ENCODE results near the gene MRPS27.
A peak's percentile ranks its signal among the peaks of the same experiment; 100 is the strongest.

Gene MRPS27

GRCh38 chr5:72286798-72287197 is 33.2 kb downstream of the MRPS27 start:
- no peak for DNase-seq

GRCh38 chr5:72285424-72285821 is 34.6 kb downstream of the MRPS27 start:
- DNase-seq: no peak

GRCh38 chr5:72284559-72285423 is 35.2 kb downstream of the MRPS27 start:
- no peak for DNase-seq

- no peak for DNase-seq
Observed at GRCh38 chr5:72283358-72283757, 36.7 kb downstream of the MRPS27 start.

- no peak for DNase-seq
Observed at GRCh38 chr5:72282878-72283277, 37.2 kb downstream of the MRPS27 start.

GRCh38 chr5:72281764-72282499 is 38.1 kb downstream of the MRPS27 start:
- no peak for DNase-seq

GRCh38 chr5:72281430-72281763 is 38.6 kb downstream of the MRPS27 start:
- DNase-seq: no peak

GRCh38 chr5:72280581-72281069 is 39.4 kb downstream of the MRPS27 start:
- DNase-seq: no peak

GRCh38 chr5:72276219-72276752 is 43.8 kb downstream of the MRPS27 start:
- DNase-seq: no peak

- no peak for DNase-seq
Observed at GRCh38 chr5:72273547-72273946, 46.5 kb downstream of the MRPS27 start.

GRCh38 chr5:72272398-72272797 is 47.6 kb downstream of the MRPS27 start:
- no peak for DNase-seq

GRCh38 chr5:72271702-72272101 is 48.3 kb downstream of the MRPS27 start:
- no peak for DNase-seq

- DNase-seq: no peak
Observed at GRCh38 chr5:72270037-72270436, 50.0 kb downstream of the MRPS27 start.

- DNase-seq: no peak
Observed at GRCh38 chr5:72269411-72269780, 50.6 kb downstream of the MRPS27 start.

- peak; percentile 38 for DNase-seq
Observed at GRCh38 chr5:72268753-72269410, 51.2 kb downstream of the MRPS27 start.

GRCh38 chr5:72268260-72268659 is 51.8 kb downstream of the MRPS27 start:
- no peak for DNase-seq

- no peak for DNase-seq
Observed at GRCh38 chr5:72267685-72268084, 52.4 kb downstream of the MRPS27 start.

- DNase-seq: no peak
Observed at GRCh38 chr5:72266862-72267261, 53.2 kb downstream of the MRPS27 start.

- no peak for DNase-seq
Observed at GRCh38 chr5:72265032-72265877, 54.8 kb downstream of the MRPS27 start.

GRCh38 chr5:72256536-72256935 is 63.5 kb downstream of the MRPS27 start:
- no peak for DNase-seq

GRCh38 chr5:72255670-72256069 is 64.4 kb downstream of the MRPS27 start:
- no peak for DNase-seq

GRCh38 chr5:72255237-72255636 is 64.8 kb downstream of the MRPS27 start:
- no peak for DNase-seq
